ENCODE data around the gene IGSF21. TPM values are rescaled to one million over a fixed set of nuclear protein-coding genes. Genes with fewer than 3 reads are reported as not detected.

Gene IGSF21
- polyA plus RNA-seq, 1 of the 3 experiments (the other 2 are of a cell fraction), result not detected

DNA sequence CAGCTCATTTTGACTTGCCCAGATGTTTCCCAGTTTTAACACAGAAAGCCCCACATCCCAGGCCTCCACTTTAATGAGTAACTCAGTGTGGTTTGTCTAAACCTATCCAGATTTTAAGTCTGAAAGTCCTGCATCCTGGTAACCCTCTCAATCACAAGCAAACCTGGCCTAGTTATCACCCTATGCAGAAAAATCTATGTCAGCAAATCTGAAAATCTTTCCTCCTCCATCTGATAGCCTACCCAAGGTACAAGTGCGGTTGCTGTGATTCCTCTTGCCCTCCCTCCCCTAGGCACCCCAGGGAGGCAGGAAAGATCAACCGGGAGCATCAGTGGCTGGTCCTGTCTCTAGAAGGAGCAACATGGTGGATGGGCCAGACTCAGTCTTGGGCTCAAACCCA is 163.7 kb downstream of the IGSF21 start:
- H3K9me3 ChIP-seq, result no peaks in the 10 kb centered on the region
- peaks cover 0 to 10% of the 10 kb centered on the region in 2 experiments; a peak in 1 of 4 replicates for H3K4me1 ChIP-seq (ENCODE audit: control insufficient read depth in 1 of 2, insufficient read depth in 2 of 2, low read depth in 1 of 2, low read length in 1 of 2)
- no peaks in the 10 kb centered on the region for H3K9me2 ChIP-seq
- TF ChIP-seq TCF12 (IDR thresholded peaks at IDR 0.05), result no peak
- no peak for TF ChIP-seq ELF1 (IDR thresholded peaks at IDR 0.05)
- no peak for TF ChIP-seq YY1 (IDR thresholded peaks at IDR 0.05; ENCODE audit: low read depth)
- TF ChIP-seq, protein P1, sequence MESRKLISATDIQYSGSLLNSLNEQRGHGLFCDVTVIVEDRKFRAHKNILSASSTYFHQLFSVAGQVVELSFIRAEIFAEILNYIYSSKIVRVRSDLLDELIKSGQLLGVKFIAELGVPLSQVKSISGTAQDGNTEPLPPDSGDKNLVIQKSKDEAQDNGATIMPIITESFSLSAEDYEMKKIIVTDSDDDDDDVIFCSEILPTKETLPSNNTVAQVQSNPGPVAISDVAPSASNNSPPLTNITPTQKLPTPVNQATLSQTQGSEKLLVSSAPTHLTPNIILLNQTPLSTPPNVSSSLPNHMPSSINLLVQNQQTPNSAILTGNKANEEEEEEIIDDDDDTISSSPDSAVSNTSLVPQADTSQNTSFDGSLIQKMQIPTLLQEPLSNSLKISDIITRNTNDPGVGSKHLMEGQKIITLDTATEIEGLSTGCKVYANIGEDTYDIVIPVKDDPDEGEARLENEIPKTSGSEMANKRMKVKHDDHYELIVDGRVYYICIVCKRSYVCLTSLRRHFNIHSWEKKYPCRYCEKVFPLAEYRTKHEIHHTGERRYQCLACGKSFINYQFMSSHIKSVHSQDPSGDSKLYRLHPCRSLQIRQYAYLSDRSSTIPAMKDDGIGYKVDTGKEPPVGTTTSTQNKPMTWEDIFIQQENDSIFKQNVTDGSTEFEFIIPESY (IDR thresholded peaks at IDR 0.05; ENCODE audit: borderline replicate concordance, low read depth), result no peak
- TF ChIP-seq, protein P2, sequence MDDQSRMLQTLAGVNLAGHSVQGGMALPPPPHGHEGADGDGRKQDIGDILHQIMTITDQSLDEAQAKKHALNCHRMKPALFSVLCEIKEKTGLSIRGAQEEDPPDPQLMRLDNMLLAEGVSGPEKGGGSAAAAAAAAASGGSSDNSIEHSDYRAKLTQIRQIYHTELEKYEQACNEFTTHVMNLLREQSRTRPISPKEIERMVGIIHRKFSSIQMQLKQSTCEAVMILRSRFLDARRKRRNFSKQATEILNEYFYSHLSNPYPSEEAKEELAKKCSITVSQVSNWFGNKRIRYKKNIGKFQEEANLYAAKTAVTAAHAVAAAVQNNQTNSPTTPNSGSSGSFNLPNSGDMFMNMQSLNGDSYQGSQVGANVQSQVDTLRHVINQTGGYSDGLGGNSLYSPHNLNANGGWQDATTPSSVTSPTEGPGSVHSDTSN (IDR thresholded peaks at IDR 0.05), result no peak
- TF ChIP-seq, protein P3, sequence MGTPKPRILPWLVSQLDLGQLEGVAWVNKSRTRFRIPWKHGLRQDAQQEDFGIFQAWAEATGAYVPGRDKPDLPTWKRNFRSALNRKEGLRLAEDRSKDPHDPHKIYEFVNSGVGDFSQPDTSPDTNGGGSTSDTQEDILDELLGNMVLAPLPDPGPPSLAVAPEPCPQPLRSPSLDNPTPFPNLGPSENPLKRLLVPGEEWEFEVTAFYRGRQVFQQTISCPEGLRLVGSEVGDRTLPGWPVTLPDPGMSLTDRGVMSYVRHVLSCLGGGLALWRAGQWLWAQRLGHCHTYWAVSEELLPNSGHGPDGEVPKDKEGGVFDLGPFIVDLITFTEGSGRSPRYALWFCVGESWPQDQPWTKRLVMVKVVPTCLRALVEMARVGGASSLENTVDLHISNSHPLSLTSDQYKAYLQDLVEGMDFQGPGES (IDR thresholded peaks at IDR 0.05; ENCODE audit: low read depth, low read length), result no peak
- TF ChIP-seq SIN3A (IDR thresholded peaks at IDR 0.05; ENCODE audit: borderline replicate concordance, low read depth, low read length), result no peak
- TF ChIP-seq CHD2 (IDR thresholded peaks at IDR 0.05; ENCODE audit: low read length, partially characterized antibody), result no peak
- no peak for TF ChIP-seq RAD21 (IDR thresholded peaks at IDR 0.05; ENCODE audit: low read length)
- H3K36me3 ChIP-seq (replicated peaks in 1 of 2; ENCODE audit: control insufficient read depth in 1 of 2, insufficient read depth in 2 of 2, low read length in 1 of 2), result no peaks in the 10 kb centered on the region
- H3F3A ChIP-seq (replicated peaks; ENCODE audit: insufficient read depth), result no peaks in the 10 kb centered on the region
- ChIA-PET POLR2A (no interaction called here), CTCF (interaction anchor here (0.9 to 1.8 kb wide), 5 partner anchors 19 to 537 kb away, joined by 3 to 5 read pairs (median 3); no protein-coding TSS in a partner anchor)
- H3K27ac ChIP-seq (ENCODE audit: low read depth in 2 of 2, low read length in 1 of 2), result no peak overlapping the region
- H3K27me3 ChIP-seq (ENCODE audit: insufficient read depth), result no peaks in the 10 kb centered on the region
- H2AFZ ChIP-seq (ENCODE audit: low read depth), result no peak overlapping the region
- no peak for DNase-seq
- no peak overlapping the region for H3K4me3 ChIP-seq (ENCODE audit: low read depth in 2 of 2, low read length in 1 of 2)
- WGBS (ENCODE audit: low lambda C conversion rate), result 32% methylated on average over 2 of the region's 2 CpGs
- no peak overlapping the region for H3K4me2 ChIP-seq
- no peaks in the 10 kb centered on the region for H3K79me2 ChIP-seq (ENCODE audit: insufficient read depth)
- H3K9ac ChIP-seq, result no peak overlapping the region
- no peaks in the 10 kb centered on the region for H4K20me1 ChIP-seq (ENCODE audit: insufficient read depth)

DNA sequence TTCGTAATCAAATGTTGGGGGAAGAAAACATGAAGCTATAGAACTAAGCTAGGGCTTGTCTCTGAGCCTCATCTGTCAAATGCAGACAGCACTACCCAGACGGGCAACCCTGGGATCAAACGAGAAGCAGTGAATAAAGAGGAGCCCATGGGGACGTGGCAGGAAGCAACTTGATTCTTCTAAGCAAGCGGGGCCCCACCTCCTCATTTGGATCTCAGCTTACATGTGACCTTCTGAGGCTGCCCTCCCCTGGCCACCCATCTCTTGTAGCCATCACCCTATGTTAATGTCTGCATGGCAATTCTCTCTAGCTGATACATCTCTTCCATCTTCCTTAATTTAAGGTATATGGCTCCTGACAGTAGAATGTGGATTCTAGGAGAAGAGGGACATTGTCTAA is 171.3 kb downstream of the IGSF21 start:
- Histone ChIP-seq H3F3A (replicated peaks; ENCODE audit: insufficient read depth) (no peaks in the 10 kb centered on the region), H3K27me3 (ENCODE audit: insufficient read depth) (no peaks in the 10 kb centered on the region), H3K4me2 (no peak overlapping the region), H2AFZ (ENCODE audit: low read depth) (no peak overlapping the region), H4K20me1 (ENCODE audit: insufficient read depth) (no peaks in the 10 kb centered on the region), H3K36me3 (replicated peaks in 1 of 2; ENCODE audit: control insufficient read depth in 1 of 2, insufficient read depth in 2 of 2, low read length in 1 of 2) (no peaks in the 10 kb centered on the region), H3K9me3 (no peaks in the 10 kb centered on the region), H3K27ac (ENCODE audit: low read depth in 2 of 2, low read length in 1 of 2) (no peak overlapping the region), H3K9me2 (no peaks in the 10 kb centered on the region), H3K4me3 (ENCODE audit: low read depth in 2 of 2, low read length in 1 of 2) (no peak overlapping the region), H3K79me2 (ENCODE audit: insufficient read depth) (no peaks in the 10 kb centered on the region), H3K9ac (no peak overlapping the region), H3K4me1 (ENCODE audit: control insufficient read depth in 1 of 2, insufficient read depth in 2 of 2, low read depth in 1 of 2, low read length in 1 of 2) (peaks cover 0 to 25% of the 10 kb centered on the region in 2 experiments; a peak in 2 of 4 replicates)
- ChIA-PET POLR2A (no interaction called here), CTCF (interaction anchor here (0.6 to 2.2 kb wide), 5 partner anchors 21 to 302 kb away, joined by 3 to 8 read pairs (median 3); no protein-coding TSS in a partner anchor)
- WGBS (ENCODE audit: low lambda C conversion rate), result 23% methylated on average over 5 of the region's 5 CpGs
- no peak for DNase-seq
- TF ChIP-seq SIN3A (IDR thresholded peaks at IDR 0.05; ENCODE audit: borderline replicate concordance, low read depth, low read length), result no peak
- no peak for TF ChIP-seq TEAD4 (IDR thresholded peaks at IDR 0.05; ENCODE audit: borderline replicate concordance, insufficient read depth)
- no peak for TF ChIP-seq EP300 (IDR thresholded peaks at IDR 0.05; ENCODE audit: borderline replicate concordance in 1 of 2, low read depth in 1 of 2, low read length in 1 of 2)
- TF ChIP-seq, protein P4, sequence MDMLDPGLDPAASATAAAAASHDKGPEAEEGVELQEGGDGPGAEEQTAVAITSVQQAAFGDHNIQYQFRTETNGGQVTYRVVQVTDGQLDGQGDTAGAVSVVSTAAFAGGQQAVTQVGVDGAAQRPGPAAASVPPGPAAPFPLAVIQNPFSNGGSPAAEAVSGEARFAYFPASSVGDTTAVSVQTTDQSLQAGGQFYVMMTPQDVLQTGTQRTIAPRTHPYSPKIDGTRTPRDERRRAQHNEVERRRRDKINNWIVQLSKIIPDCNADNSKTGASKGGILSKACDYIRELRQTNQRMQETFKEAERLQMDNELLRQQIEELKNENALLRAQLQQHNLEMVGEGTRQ (IDR thresholded peaks at IDR 0.05; ENCODE audit: borderline replicate concordance, low read depth, low read length), result no peak
